ENCODE results near the gene CNOT8. TPM values are rescaled to one million over a fixed set of nuclear protein-coding genes. Genes with fewer than 3 reads are reported as not detected.

Gene CNOT8
- total RNA-seq, 1 donor from 2014 or later, result 82.5 TPM

GRCh38 chr5:154862766-154863165, 4.3 kb downstream of the CNOT8 start:
- no peak for TF ChIP-seq CTCF (IDR thresholded peaks at IDR 0.05; ENCODE audit: insufficient read depth, low read length, poor library complexity, severe bottlenecking)
- Histone ChIP-seq H3K36me3 (ENCODE audit: control insufficient read depth, insufficient read depth, low read length) (peaks cover 3% of the 10 kb centered on the region), H3K4me3 (ENCODE audit: low read depth, low read length) (no peak overlapping the region), H3K27me3 (ENCODE audit: control insufficient read depth, insufficient read depth, low read length) (no peaks in the 10 kb centered on the region)
- no peak for DNase-seq (ENCODE audit: low read depth)

GRCh38 chr5:154863291-154864080, 5.1 kb downstream of the CNOT8 start:
- H3K4me3 ChIP-seq (ENCODE audit: low read depth, low read length), result no peak overlapping the region
- H3K36me3 ChIP-seq (ENCODE audit: control insufficient read depth, insufficient read depth, low read length), result peaks cover 3% of the 10 kb centered on the region
- no peak for DNase-seq (ENCODE audit: low read depth)
- no peak for TF ChIP-seq CTCF (IDR thresholded peaks at IDR 0.05; ENCODE audit: insufficient read depth, low read length, poor library complexity, severe bottlenecking)
- H3K27me3 ChIP-seq (ENCODE audit: control insufficient read depth, insufficient read depth, low read length), result no peaks in the 10 kb centered on the region

- TF ChIP-seq CTCF (IDR thresholded peaks at IDR 0.05; ENCODE audit: insufficient read depth, low read length, poor library complexity, severe bottlenecking), result no peak
- H3K36me3 ChIP-seq (ENCODE audit: control insufficient read depth, insufficient read depth, low read length), result peaks cover 3% of the 10 kb centered on the region
- no peak overlapping the region for H3K4me3 ChIP-seq (ENCODE audit: low read depth, low read length)
- no peaks in the 10 kb centered on the region for H3K27me3 ChIP-seq (ENCODE audit: control insufficient read depth, insufficient read depth, low read length)
- no peak for DNase-seq (ENCODE audit: low read depth)
Measured at GRCh38 chr5:154865466-154866184, 7.2 kb downstream of the CNOT8 start.

- H3K4me3 ChIP-seq (ENCODE audit: low read depth, low read length), result no peak overlapping the region
- H3K27me3 ChIP-seq (ENCODE audit: control insufficient read depth, insufficient read depth, low read length), result no peaks in the 10 kb centered on the region
- H3K36me3 ChIP-seq (ENCODE audit: control insufficient read depth, insufficient read depth, low read length), result peaks cover 3% of the 10 kb centered on the region
- no peak for DNase-seq (ENCODE audit: low read depth)
- no peak for TF ChIP-seq CTCF (IDR thresholded peaks at IDR 0.05; ENCODE audit: insufficient read depth, low read length, poor library complexity, severe bottlenecking)
Measured at GRCh38 chr5:154866841-154867240, 8.4 kb downstream of the CNOT8 start.

GRCh38 chr5:154868702-154869101, 10.3 kb downstream of the CNOT8 start:
- no peaks in the 10 kb centered on the region for H3K27me3 ChIP-seq (ENCODE audit: control insufficient read depth, insufficient read depth, low read length)
- no peak overlapping the region for H3K4me3 ChIP-seq (ENCODE audit: low read depth, low read length)
- DNase-seq (ENCODE audit: low read depth), result no peak
- TF ChIP-seq CTCF (IDR thresholded peaks at IDR 0.05; ENCODE audit: insufficient read depth, low read length, poor library complexity, severe bottlenecking), result no peak
- peaks cover 2% of the 10 kb centered on the region for H3K36me3 ChIP-seq (ENCODE audit: control insufficient read depth, insufficient read depth, low read length)

All from kidney epithelial cell (primary cell).